ENCODE measurements around the gene KCNAB1.

- no peak for TF ChIP-seq CTCF (IDR thresholded peaks at IDR 0.05)
- no peak for TF ChIP-seq POLR2A (IDR thresholded peaks at IDR 0.05)
Observed at GRCh38 chr3:156120528-156121251, at the start of gene KCNAB1.

All from suprapubic skin (tissue), 3 donors.